GM12878 (cell line): ENCODE data around the gene USE1.

Source experiments
- MEF2A ChIP-seq: IDR thresholded peaks from 2 replicates; pipeline ENCODE4 v1.6.1; 2011; ENCODE audit warnings: low read depth, mild to moderate bottlenecking, low read length, moderate library complexity; ENCODE audit not compliant: insufficient read depth
- TF ChIP-seq, protein P1 (sequence below), 3 experiments: IDR thresholded peaks in 2 of 3; conservative IDR thresholded peaks in 1 of 3; 2 replicates each; pipeline ENCODE4 v1.5.1; 2011; ENCODE audit warnings: low read depth in 3 of 3, low read length in 3 of 3, mild to moderate bottlenecking in 3 of 3, control low read depth in 2 of 3, moderate library complexity in 2 of 3, inconsistent platforms in 1 of 3, mixed read lengths in 1 of 3; ENCODE audit not compliant: control insufficient read depth in 2 of 3, insufficient read depth in 1 of 3; ENCODE audit errors: extremely low read depth in 1 of 3

DNA sequence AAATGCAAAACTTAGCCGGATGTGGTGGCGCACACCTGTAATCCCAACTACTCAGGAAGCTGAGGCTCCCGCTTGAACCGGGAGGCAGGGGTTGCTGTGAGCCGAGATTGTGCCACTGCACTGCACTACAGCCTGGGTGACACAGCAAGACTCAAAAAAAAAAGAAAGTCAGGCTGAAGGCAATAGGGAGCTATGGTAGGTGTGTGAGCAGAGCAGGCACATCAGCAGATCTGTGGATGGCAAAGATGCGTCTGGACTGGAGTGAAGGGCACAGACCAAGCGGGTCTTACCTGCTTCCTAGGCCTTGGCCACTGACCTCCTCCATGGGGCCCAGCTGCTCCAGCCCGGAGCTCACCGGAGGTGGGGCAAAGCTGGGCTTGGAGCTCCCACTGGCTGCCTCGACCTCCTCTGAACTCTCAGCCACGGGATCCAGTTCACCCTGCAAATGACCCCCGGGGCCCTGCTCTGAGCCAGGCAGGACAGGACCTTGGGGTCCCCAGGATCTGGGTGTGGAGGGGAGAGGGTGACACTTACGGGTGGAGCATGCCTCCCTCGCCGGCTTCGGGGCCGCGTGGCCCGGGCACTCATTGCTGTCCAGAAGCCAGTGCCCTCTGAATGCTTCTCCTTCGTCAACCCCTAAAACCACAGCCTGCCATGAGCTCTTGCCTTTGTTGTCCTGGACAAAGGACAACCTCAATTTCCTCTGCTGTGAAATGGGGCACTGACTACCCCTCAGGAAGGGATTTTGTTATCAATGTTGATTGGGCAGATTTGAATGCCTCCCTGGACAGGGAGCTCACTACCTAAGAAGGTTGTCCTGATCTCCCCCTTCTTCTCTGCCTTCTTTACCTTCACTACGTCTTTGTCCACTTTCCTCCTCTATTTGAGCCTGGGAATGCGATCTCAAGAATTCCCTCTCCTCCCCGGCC lies 48.8 kb downstream of the USE1 start:
- no peak for TF ChIP-seq MEF2A
- TF ChIP-seq, protein P1, sequence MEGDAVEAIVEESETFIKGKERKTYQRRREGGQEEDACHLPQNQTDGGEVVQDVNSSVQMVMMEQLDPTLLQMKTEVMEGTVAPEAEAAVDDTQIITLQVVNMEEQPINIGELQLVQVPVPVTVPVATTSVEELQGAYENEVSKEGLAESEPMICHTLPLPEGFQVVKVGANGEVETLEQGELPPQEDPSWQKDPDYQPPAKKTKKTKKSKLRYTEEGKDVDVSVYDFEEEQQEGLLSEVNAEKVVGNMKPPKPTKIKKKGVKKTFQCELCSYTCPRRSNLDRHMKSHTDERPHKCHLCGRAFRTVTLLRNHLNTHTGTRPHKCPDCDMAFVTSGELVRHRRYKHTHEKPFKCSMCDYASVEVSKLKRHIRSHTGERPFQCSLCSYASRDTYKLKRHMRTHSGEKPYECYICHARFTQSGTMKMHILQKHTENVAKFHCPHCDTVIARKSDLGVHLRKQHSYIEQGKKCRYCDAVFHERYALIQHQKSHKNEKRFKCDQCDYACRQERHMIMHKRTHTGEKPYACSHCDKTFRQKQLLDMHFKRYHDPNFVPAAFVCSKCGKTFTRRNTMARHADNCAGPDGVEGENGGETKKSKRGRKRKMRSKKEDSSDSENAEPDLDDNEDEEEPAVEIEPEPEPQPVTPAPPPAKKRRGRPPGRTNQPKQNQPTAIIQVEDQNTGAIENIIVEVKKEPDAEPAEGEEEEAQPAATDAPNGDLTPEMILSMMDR (IDR thresholded peaks at IDR 0.05 in 2 of 3, conservative IDR thresholded peaks at IDR 0.05 in 1 of 3; ENCODE audit: control insufficient read depth in 2 of 3, extremely low read depth in 1 of 3, insufficient read depth in 1 of 3, low read depth in 3 of 3, low read length in 3 of 3): no peak
